ENCODE data around the gene TAF4B.
"Not testable (repeated sequence)": the region's sequence is repeated elsewhere in the genome, so short reads cannot be mapped to it uniquely, and the experiment has no call there.

The TAF4B gene, protein sequence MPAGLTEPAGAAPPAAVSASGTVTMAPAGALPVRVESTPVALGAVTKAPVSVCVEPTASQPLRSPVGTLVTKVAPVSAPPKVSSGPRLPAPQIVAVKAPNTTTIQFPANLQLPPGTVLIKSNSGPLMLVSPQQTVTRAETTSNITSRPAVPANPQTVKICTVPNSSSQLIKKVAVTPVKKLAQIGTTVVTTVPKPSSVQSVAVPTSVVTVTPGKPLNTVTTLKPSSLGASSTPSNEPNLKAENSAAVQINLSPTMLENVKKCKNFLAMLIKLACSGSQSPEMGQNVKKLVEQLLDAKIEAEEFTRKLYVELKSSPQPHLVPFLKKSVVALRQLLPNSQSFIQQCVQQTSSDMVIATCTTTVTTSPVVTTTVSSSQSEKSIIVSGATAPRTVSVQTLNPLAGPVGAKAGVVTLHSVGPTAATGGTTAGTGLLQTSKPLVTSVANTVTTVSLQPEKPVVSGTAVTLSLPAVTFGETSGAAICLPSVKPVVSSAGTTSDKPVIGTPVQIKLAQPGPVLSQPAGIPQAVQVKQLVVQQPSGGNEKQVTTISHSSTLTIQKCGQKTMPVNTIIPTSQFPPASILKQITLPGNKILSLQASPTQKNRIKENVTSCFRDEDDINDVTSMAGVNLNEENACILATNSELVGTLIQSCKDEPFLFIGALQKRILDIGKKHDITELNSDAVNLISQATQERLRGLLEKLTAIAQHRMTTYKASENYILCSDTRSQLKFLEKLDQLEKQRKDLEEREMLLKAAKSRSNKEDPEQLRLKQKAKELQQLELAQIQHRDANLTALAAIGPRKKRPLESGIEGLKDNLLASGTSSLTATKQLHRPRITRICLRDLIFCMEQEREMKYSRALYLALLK

GRCh38 chr18:26226229-26227050, at the start of gene TAF4B:
Gene TAF4B, plus strand, starts transcription at chr18:26226445. Its CDS starts 489 bp downstream, at chr18:26226934.
- DNase-seq = peak; percentile 96

GRCh38 chr18:26181343-26181826, 44.9 kb upstream of the TAF4B start:
- no peak for DNase-seq

DNA sequence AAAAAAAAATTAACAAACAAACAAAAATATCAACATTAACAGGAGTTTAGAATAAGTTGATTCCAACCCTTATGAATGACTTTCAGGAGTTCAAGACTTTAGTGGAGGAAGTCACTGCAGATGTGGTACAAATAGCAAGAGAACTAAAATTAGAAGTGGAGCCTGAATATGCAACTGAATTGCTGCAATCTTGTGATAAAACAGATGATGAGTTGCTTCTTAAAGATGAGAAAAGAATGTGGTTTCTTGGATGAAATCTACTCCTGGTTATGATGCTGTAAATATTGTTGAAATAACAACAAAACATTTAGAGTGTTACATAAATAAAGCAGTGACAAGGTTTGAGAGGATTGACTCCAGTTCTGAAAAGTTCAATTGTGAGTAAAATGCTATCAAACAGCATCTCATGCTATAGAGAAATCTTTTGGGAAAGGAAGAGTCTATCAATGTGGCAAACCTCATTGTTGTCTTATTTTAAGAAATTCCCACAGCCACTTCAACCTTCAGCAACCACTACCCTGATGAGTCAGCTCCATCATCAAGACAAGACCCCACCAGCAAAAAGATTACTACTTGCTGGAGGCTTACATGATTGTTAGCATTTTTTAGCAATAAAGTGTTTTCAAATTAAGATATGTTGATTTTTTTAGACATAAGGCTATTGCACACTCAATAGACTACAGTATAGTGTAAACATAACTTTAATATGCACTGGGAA, 42.7 kb upstream of the TAF4B start:
- no peak for DNase-seq

DNA sequence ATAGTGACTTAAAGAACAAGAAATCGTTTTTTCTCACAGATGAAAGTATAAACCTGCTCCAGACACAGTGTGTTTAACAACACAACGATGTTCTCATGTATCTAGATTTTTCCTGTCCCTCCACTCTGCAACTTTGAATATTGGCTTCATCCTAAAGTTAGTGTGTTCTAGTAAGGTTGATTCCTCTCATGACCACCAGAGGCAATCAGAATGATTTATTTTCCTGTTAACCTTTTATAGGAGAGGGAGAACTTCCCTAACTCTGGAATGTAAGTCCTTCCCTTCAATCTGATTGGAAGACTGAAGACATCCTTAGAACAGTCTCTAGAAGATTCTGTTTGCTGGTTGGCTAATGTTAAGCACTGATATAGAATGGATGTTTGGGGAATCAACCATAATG, 41.0 kb upstream of the TAF4B start:
- no peak for DNase-seq

DNA sequence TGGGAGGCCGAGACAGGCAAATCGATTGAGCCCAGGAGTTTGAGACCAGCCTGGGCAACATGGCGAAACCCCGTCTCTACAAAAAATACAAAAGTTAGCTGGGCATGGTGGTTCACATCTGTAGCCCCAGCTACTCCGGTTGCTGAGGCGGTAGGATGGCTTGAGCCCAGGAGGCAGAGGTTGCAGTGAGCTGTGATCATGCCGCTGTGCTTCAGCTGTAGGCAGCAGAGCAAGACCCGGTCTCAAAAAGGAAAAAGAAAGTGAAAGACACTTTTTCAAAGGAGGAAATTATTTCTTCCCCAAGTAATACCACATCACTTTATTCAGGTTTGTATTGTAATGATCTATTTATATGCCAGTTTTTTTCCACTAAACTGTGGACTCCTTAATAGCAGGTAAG, 35.7 kb upstream of the TAF4B start:
- peak; percentile 30 to 38 for DNase-seq

GRCh38 chr18:26192233-26192632, 34.0 kb upstream of the TAF4B start:
- no peak for DNase-seq

DNA sequence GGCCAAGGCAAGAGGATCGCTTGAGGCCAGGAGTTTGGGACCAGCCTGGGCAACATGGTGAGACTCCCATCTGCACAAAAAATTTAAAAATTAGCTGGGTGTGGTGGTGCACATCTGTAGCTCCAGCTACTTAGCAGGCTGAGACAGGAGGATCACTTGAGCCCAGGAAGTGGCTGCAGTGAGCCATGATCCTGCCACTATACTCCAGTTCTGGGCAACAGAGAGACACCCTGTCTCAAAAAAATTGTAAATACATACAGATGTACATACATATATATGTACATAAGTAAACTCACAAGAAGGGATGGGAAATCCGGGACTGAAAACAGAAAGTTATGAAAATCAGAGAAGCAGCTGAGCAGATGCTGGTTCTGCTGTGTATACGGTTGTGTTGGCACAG, 29.6 kb upstream of the TAF4B start:
- no peak for DNase-seq

DNA sequence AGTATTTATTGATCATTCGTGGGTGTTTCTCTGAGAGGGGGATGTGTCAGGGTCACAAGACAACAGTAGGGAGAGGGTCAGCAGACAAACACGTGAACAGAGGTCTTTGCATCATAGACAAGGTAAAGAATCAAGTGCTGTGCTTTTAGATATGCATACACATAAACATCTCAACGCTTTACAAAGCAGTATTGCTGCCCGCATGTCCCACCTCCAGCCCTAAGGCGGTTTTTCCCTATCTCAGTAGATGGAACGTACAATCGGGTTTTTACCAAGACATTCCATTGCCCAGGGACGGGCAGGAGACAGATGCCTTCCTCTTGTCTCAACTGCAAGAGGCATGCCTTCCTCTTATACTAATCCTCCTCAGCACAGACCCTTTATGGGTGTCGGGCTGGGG, 24.2 kb upstream of the TAF4B start:
- DNase-seq = not testable (repeated sequence)

- DNase-seq = no peak
These were observed 20.9 kb upstream of the TAF4B start for GRCh38 chr18:26205318-26205717.

- no peak for DNase-seq
These were observed 19.8 kb upstream of the TAF4B start for GRCh38 chr18:26206488-26206887.

- no peak for DNase-seq
These were observed 18.3 kb upstream of the TAF4B start for GRCh38 chr18:26207937-26208336.

DNA sequence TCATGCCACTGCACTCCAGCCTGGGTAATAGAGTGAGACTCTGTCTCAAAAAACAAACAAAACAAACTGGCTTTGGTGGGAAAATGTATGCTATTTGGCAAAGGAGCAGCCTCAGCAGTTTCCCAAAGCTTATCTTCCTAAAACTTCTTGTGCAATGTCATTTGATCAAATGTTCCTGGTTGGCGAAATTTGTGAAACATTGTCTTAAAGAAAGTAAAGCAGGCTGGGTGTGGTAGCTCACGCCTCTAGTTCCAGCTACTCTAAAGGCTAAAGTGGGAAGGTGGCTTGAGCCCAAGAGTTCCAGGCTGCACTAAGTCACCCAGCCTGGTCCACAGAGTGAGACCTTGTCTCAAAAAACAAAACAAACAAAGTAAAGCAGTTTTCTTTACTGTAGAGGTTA, 17.3 kb upstream of the TAF4B start:
- no peak for DNase-seq

- DNase-seq = no peak
These were observed 16.1 kb upstream of the TAF4B start for GRCh38 chr18:26210147-26210546.

GRCh38 chr18:26215247-26215970, 10.8 kb upstream of the TAF4B start:
- peak; percentile 33 to 44 for DNase-seq

GRCh38 chr18:26225022-26225693, 1.1 kb upstream of the TAF4B start:
- DNase-seq = no peak

DNA sequence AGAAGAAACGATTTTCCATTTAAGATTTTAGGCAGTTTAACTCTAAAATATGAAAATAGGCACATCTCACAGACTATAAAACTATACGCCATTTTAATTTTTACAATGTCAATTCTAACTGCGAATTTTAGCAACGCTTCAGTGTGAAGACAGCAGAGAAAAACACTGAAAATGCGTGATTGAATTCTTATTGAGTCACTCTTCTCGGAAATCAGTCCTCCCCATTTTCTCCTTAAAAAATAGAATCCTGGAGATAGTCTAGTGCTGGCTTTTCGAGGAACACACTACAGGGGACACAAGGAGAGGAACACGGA, 373 bp upstream of the TAF4B start:
- no peak for DNase-seq

DNA sequence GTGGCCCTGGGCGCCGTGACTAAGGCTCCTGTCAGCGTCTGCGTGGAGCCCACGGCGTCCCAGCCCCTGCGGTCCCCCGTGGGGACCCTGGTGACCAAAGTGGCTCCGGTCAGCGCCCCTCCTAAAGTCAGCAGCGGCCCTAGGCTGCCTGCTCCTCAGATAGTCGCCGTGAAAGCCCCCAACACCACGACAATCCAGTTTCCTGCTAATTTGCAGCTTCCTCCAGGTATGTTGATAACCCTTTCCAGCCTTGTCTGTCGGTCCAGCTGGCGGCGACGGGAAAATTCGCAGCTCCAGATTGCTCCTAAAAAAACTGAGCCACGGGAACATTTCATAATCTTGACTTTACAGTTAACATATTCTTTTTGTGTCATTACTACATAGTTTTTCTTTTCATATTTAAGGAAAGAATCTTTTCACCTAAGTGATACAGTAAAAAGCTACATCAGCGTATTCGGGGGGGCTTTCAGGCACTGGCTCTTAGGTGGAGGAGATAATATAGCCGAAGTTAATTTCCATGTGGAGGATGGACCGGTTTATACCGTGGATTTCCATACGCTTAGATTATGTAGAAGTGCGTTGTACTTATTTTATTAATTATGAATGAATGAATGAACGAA, 916 bp downstream of the TAF4B start:
- no peak for DNase-seq

DNA sequence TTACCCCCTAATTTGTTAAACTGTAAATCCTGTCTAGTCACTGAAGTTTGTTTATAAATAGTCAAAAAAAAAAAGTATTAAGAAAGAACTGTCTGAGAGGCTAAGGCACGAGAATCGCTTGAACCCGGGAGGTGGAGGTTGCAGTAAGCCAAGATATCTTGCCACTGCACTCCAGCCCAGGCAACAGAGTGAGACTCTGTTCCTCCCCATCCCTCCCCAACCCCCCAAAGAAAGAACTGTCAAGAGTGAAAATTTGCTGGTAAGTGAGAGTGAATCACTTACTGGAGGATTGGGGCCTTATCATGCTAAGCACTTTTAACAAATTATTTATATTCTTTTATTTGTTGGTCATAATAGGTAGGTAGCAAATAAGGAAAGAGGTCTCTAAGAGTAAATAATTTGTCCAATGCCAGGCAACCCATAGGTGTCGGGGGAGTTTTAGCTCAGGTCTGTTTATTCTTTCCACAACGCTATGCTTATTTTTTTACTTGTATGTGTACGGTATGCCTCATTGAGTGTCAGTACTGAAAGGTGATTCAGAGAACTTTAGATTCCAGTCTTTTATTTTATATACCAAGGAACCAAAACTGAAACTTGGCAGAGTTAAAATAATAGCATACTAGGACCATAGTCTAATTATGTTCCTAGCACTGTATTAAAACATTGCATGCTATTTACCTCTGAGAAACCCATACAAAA, 2.5 kb downstream of the TAF4B start:
- DNase-seq = no peak

- DNase-seq = no peak
These were observed 4.3 kb downstream of the TAF4B start for GRCh38 chr18:26230497-26230896.

DNA sequence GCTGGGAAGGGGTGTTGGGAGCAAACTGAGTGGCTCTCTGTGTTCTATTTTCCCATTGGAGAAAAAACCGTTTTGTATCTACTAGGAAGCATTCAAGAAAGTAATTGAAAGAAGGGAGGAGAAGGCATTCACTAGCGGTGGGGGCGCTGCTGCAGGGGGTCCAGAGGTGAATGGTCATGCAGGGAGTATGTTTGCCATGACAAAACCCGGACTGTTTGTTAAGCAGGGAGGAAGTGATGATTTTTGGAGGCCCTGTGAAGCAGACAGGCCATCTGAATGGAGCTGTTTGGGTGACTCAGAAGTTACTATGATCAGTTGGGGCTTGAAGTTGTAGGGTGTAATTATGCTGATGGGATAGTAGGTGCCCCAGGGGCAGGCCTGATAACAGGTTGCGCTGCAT, 7.0 kb downstream of the TAF4B start:
- DNase-seq = no peak

Measured in activated CD4-positive, alpha-beta T cell treated with anti-CD3 and anti-CD28 coated beads for 4 hours (primary cell).